ENCODE measurements around the gene RPF1. TPM values are rescaled to one million over a fixed set of nuclear protein-coding genes. Genes with fewer than 3 reads are reported as not detected.
"Not testable (repeated sequence)": the region's sequence is repeated elsewhere in the genome, so short reads cannot be mapped to it uniquely, and the experiment has no call there.

RPF1 gene, protein sequence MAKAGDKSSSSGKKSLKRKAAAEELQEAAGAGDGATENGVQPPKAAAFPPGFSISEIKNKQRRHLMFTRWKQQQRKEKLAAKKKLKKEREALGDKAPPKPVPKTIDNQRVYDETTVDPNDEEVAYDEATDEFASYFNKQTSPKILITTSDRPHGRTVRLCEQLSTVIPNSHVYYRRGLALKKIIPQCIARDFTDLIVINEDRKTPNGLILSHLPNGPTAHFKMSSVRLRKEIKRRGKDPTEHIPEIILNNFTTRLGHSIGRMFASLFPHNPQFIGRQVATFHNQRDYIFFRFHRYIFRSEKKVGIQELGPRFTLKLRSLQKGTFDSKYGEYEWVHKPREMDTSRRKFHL
- polyA plus RNA-seq (2013, experiment 1 of 2; ENCODE audit: insufficient read length) = 36.2 TPM
- 25.1 TPM for polyA plus RNA-seq (2013, experiment 2 of 2; ENCODE audit: insufficient read length)

DNA sequence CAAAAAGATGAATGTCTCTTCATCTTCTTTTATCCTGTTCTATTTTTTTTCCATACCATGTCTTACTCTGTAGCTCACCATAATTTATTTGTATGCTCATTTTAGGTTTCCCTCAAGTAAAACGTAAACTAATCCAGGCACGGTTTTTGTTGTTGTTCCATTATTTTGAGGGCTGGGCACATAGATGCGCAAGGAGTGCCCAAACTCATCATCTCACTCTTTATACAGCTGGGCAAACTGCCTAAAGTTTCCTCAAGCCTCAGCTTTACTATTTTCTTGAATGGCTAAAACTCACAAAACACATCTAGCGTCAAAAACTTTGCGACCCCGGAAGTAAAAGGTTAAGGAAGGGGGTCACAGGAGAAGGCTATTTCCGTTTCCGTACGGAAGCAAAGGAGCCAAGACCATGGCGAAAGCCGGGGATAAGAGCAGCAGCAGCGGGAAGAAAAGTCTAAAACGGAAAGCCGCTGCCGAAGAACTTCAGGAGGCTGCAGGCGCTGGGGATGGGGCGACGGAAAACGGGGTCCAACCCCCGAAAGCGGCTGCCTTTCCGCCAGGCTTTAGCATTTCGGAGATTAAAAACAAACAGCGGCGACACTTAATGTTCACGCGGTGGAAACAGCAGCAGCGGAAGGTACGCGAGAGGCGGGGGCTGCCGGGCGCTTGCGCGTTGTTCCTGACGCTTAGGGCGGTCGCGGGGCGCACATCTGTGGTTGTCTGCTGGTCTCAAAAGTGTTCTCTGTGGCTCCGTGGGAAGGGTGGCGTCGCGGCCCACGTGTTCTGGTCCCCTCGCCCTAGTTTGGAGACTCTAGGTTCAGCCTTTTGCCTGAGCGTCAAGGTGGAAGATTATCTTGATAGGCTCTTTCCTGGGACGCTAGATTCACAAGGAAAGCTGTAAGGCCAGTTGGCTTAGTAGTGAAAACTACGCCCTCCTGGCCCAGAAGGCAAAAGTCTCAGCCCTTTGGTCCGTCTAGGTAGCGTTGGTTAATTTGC, at the start of gene RPF1:
Gene RPF1, plus strand, starts transcription at position 391 of the 993 bp plus-strand sequence. Its CDS starts 16 bp downstream, at position 407.
- peak; percentile 89 for DNase-seq

DNA sequence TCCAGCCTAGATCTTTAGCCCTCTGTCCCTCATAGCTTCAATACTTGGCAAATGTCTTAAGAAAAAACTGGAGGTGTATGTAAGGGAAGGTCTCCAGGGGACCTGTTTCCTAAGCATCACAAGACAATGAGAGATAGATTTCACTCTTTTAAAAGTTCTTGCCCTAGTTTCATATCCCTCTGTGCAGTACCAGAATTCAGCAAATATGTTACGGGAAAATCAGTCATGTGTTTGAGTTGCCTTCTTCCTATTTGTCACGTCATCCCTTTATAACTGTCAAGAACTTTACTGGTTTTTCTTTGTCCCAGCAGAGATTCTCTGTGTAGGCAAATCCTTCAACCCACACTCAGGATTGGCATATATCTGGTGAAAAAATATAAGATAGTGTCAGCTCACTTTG, 48.5 kb upstream of the RPF1 start:
- DNase-seq = no peak

DNA sequence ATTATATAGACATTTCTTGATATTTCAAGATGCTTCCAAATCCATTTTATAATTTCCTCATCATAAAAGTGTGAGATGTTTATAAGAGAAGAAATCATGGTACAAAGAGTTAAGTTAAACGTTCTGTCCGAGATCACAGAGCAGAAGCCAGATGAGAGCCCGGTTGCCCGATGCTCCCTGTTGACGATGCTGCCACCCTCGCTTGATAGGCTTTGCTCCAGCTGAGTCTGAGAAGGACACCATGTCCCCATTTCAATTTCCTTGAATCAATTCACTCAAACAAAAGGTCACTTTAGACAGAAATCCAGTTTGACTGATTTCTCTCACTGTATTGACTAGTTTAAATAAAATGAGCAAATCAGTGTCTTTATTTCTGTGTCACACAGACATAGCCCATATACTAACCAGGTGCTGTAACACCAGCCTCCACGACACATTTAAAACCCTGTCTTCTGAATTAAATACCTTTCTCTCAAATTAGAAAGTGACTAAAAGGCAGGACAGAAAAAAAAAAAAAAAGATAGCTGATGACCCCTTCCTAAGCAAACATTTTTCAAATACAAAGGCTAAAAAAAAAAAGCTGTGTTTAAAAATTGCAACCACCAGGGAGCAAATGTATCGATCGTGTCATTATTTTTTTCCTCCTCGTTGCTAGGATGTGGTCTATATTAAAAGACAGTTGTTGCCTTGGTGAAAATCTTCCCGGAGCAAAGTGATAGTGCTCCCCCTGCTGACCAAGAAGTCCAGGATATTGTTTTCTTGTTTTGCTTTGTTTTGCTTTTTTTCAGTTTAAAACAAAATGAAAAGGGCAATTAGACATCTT, 45.6 kb upstream of the RPF1 start:
- peak; percentile 66 for DNase-seq

DNA sequence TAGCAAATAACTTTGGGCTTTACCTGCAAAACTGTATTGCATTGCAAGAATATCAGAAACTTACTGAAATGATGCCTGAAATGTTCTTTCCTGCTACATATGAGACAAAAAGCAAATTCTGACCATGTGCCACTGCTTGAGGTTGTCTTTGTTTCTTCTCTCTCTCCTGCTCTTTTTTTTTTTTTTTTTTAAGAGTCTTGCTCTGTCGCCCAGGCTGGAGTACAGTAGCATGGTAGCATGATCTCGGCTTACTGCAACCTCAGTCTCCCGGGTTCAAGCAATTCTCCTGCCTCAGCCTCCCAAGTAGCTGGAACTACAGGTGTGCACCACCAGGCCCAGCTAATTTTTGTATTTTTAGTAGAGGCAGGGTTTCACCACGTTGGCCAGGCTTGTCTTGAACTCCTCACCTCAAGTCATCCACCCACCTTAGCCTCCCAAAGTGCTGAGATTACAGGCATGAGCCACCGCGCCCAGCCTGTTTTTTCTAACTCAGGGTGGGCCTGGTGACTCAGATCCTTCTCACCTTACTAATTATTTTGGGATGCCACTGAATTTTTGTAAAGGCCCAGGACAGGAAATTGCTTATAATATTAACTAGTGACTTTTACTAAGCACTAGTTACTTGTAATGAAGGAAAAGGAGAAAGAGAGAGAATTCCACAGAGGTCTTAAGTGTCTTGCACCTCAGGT, 44.8 kb upstream of the RPF1 start:
- no peak for DNase-seq

DNA sequence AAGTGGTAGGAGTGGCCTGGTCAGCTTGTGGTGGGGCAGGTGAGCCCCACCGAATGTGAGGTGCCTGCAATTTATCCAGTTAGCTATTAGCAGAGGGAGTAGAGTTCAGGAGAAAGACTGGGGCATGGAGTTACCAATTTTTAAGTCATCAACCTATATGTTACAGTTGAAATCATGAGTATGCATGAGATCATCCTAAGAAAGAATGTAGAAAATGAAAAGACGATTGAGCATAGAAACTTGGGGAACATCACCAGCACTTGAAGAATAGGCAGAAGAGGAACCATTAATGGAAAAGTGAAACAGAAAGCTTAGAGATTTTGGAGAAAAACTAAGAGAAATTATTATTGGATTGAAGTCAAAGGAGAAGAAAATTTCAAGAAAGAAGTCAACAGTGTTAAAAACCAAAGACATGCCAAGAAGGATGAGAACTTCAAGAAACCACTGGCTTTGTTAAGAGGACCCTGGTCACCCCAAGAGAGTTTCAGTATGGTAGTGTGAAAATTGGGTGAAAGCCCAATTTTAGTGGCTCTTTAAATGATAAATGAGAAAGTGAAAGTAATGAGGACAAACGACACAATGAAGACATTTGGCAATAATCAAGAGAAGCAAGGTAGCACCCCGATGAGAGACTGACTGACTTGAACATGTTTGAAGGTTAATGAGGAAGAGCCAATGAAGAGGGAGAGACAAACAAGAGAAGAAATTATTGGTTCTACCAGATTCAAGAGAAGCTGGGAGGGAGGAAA, 44.1 kb upstream of the RPF1 start:
- DNase-seq = no peak

DNA sequence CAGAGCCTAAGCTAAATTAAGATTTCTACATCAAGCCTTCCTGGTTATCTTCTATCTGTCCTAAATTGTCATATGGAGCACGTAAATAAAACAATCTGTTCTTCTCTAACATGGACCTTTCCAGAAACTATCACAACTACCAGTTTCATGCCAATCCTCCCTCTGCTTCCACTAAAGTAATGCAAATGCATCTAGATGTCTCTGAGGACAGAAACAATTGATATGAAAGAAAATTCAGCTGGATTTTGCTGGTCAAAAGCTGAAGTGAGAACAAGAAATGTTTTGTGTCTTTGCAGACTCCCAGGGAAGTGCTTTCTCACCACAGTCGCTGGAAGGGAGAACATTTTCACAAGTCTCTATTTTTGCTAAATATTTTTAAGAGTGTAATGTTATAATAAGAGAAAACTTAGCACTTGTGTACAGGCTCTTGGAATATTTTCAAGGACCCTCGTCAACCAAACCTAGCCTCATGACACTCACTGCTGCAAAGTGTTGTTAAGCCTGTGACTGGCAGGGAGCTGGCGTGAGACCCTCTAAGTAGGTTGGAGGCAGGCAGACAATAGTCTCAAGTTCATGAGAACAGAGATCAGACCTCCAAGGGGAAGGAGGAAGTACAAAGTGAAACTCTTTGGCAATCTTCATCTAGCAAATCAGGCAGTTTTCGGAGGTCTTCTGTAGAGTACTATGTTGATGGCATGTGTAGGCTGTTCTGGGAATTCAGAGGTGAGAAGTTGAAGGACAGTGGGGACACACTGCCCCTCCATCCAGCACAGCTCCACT, 42.0 kb upstream of the RPF1 start:
- DNase-seq = no peak

DNA sequence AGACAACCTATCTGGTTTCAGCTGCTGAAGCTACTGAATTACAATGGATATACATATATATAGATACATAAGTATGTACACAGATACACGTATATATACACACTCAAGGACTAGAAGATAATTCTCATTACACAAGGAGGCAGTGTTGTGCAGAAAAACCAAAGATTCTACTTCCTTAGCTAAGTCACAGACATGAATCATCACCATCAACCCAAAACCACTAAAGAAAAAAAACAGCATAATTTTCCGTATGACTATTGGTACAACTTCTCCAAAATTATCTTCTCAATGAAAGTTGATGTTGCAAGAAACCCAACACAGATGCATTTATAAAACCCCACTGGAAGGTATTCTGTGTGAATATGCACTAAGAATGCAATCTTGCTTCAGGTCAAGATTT, 36.8 kb upstream of the RPF1 start:
- peak; percentile 89 for DNase-seq

DNA sequence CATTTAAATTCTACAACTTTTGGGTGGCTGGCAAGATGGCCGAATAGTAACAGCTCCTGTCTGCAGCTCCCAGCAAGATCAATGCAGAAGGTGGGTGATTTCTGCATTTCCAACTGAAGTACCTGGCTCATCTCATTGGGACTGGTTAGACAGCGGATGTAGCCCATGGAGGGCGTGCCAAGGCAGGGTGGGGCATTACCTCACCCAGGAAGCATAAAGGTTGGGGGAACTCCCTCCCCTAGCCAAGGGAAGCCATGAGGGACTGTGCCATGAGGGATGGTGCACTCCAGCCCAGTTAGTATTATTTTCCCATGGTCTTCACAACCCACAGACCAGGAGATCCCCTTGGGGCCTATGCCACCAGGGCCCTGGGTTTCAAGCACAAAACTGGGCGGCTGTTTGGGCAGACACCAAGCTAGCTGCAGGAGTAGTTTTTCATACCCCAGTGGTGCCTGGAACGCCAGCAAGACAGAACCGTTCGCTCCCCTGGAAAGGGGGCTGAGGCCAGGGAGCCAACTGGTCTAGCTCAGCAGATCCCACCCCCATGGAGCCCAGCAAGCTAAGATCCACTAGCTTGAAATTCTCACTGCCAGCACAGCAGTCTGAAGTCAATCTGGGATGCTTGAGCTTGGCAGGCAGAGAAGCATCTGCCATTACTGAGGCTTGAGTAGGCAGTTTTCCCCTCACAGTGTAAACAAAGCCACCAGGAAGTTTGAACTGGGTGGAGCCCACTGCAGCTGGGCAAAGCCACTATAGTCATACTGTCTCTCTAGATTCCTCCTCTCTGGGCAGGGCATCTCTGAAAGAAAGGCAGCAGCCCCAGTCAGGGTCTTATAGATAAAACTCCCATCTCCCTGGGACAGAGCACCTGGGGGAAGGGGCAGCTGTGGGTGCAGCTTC, 36.1 kb upstream of the RPF1 start:
- DNase-seq = peak; percentile 6

DNA sequence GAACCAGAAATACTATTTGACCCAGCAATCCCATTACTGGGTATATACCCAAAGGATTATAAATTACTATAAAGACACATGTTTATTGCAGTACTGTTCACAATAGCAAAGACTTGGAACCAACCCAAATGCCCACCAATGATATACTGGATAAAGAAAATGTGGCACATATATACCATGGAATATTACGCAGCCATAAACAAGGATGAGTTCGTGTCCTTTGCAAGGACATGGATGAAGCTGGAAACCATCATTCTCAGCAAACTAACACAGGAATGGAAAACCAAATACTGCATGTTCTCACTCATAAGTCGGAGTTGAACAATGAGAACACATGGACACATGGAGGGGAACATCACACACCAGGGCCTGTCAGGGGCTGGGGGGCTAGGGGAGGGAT, 30.4 kb upstream of the RPF1 start:
- DNase-seq = not testable (repeated sequence)

DNA sequence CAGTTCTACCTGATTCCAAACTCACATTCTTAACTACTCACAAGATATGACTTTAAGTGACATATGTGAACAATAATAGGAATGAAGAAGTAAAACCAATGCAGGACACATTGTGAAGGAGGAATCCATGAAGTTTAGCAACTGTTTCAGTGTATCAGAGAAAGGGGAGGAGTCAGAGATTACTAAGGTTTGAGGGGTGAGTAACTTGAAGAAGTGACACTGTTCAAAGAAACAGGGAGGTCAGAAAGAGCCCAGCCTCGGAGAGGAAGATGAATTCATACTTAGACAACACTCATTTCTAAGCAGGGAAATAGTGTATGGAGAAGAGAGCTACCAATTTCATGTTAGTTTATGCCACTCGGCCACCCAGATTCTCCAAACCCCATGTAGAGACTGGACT, 28.2 kb upstream of the RPF1 start:
- no peak for DNase-seq

DNA sequence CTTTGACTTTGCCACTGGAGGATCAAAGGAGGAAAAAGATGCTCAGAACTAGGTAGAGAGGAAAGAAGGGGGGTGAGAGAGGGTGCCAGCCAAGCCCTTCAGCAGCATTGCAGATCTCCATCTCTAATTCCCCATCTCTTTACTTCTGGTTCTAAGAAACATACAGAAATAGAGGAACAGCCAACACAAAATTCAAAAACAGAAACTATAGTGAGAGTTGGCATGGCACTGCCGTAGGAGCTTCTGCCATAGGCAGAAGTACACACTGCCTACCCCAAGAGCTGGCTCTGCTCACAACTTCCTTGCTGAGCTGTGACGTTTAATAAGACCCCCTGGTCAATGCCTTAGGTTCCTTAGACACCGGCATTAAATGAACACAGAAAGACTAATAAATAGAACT, 26.6 kb upstream of the RPF1 start:
- DNase-seq = no peak

DNA sequence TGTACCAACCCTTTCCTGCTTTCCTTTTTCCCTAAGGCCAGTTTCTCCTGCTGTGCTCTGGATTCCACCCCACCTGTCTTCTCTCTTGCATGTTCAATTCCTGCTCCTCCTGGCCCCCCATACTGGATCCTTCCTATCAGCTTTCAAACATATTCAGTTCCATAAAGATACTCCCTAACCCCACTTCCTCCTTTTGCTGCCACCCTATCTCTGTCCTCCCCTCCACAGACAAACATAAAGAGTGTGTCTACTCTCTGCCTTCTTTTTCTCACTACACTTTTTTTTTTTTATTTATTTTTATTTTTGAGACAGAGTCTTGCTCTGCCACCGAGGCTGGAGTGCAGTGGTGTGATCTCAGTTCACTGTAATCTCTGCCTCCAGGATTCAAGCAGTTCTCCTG, 16.9 kb upstream of the RPF1 start:
- DNase-seq = no peak

DNA sequence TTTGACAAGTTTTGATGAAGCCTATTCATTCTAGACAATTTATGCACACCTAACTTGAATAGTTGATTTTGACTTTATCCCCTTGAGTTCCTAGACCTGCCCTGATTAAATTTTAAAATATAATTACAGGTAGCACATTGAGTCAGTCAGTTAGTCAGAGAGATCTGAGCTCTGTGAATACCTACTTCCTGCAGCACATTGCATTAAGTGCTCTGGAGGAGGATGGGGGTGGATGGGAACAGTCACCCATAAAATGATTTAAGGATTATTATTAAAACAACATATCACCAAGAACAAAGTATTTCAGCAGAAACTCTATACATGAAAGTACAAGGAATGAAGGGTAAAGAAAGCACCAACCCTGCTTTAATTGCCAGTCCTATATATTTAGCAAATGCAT, 11.8 kb upstream of the RPF1 start:
- no peak for DNase-seq

DNA sequence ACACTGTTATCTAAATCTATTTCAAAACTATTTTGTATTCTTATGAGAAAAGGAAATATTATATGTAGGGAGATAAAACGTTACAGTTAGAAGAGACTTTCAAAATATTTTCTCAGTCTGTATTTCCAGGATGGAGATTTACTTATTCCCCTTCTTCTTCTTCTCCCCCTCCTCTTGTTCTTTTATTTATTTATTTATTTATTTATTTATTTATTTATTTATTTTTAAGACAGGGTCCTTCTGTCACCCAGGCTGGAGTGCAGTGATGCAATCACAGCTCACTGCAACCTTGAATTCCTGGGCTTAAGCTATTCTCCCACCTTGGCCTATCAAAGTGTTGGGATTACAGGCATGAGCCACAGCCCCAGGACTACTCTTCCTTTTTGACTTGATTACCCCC, 2.8 kb upstream of the RPF1 start:
- DNase-seq = no peak

DNA sequence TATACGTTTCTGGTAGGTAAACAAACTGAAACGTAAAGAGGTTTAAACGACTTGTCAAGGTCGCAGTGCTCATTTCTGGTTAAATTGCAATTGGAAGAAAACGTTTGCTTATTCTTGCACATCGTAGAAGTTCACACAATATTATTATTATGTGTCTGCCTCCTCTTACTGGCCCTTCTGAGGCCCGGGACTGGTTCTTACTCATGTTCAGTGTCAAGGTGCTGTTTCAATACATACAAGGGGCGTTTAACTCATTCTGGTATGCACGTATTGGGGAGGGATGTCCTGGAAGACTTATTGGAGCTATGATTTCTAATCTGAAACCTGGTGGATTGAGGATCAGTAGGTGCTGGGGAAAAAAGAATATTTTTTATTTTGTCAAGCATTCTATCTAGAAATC, 932 bp downstream of the RPF1 start:
- no peak for DNase-seq

DNA sequence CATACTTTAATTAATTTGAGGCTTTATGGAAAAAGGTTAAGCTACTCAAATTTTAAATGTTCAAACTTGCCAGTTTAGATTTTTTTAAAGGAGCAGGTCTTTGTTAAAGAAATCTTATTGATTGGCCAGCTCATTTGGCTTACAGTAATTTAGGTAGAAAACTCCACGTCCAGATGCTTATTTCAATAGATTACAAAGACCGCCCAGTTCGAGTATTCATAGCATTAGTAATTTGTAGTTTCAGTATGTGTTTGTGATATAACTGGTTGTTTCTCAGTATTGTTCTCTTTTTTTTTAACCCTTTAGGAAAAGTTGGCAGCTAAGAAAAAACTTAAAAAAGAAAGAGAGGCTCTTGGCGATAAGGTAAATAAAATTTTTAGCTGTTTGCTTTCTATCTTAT, 1.6 kb downstream of the RPF1 start:
- no peak for DNase-seq

DNA sequence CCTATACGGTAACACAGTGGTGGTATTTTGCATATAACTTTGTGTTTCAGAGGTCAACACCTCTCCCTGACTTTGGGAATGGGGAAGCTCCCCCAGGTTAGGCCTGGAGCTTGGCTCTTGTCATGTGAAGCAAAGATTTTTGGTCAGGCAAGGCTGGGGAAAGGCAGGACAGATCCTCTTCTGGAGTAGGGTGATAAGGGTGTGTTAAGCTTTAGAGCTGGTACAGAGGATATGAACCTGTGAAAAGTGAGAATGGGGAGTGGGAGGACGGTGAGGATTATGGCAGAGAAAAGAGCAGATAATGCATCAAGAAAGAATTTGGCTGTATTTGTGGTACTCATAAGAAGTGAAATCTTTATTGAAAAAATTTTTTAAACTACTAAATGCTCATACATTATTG, 2.3 kb downstream of the RPF1 start:
- DNase-seq = no peak

DNA sequence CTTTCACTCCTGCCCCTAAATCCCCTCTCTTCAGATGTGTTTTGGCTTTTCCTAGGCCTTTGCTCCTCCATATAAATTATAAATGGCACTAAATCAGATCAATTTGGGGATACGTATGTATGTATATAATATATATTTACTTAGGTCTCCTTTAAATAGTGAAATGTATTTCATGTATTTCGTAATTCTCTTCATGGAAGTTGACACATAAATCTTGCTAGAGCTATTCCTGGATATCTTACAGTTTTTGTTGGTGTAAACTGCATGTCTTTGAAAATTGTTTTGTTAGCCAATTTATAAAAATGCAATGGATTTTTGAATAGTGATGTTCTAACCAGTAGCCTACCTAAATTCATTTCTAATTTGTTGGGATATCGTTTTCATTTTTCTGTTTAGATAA, 9.0 kb downstream of the RPF1 start:
- DNase-seq = no peak

DNA sequence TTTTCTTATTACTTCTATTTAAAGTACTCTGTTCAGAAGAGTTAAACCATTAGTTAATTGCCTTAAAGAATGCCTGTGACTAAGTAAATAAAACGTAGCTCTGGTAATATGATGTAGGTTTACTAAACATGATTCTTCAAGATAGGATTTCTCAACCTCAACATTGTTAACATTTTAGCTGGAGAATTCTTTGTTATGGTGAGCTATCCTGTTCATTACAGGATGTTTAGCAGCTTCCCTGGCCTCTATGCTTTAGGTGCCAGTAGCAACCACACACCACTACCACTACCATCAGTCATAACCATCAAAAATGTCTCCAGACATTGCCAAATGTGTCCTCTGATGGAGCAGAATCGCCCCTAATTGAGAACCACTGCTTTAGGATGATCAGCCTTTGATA, 10.7 kb downstream of the RPF1 start:
- DNase-seq = no peak
